ENCODE data around the gene DUSP5.

The DUSP5 gene

DNA sequence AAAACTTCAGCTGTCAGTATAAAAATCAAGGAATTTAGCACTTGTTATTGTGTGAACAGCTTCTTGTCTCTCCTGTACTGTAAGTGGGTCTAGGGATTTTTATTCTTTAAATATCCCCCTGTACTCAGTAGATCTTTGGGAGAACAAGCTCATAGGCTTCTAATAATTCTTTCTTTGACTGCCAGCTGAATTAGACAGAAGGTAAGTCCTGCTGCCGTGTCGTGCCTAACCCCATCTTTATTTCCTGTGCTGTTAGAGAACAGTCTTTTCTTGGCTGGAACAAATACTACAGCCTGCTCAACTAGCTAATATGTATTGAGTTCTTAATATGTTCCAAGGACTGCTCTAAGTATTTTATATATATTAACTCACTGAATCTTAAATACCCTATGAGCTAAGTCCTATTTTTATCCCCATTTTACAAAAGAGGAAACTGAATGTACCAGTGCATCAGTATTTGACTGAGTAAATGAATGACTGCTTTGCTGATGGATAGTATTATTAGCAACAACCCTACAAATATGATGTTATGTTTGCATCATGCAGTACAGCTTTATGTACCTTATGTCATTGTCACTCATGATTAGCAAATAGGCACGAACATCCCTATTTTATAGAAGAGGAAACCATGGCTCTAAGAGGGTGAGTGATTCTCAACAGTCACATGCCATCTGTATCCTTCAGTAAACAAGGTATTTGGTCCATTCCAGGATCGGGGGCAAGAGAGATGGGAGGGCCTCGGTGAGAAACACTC, 5.5 kb upstream of the DUSP5 start:
- Histone ChIP-seq H3K36me3 (ENCODE audit: control insufficient read depth in 5 of 5, insufficient read depth in 5 of 5, low read length in 5 of 5) (no peaks in the 10 kb centered on the region), H3K4me1 (ENCODE audit: control insufficient read depth in 5 of 5, insufficient read depth in 5 of 5, low read length in 5 of 5) (peaks cover 0 to 18% (median 15%) of the 10 kb centered on the region in 5 donors), H3K4me3 (ENCODE audit: low read depth in 1 of 5, low read length in 5 of 5) (no peak overlapping the region), H3K9ac (ENCODE audit: low read length in 5 of 5) (no peak overlapping the region), H3K9me3 (ENCODE audit: control insufficient read depth in 5 of 5, low read length in 5 of 5) (no peaks in the 10 kb centered on the region), H3K27me3 (ENCODE audit: control insufficient read depth in 5 of 5, insufficient read depth in 4 of 5, low read length in 5 of 5) (peaks cover 0 to 9% (median 0%) of the 10 kb centered on the region in 5 donors), H3K27ac (ENCODE audit: low read depth, low read length) (no peak overlapping the region)

DNA sequence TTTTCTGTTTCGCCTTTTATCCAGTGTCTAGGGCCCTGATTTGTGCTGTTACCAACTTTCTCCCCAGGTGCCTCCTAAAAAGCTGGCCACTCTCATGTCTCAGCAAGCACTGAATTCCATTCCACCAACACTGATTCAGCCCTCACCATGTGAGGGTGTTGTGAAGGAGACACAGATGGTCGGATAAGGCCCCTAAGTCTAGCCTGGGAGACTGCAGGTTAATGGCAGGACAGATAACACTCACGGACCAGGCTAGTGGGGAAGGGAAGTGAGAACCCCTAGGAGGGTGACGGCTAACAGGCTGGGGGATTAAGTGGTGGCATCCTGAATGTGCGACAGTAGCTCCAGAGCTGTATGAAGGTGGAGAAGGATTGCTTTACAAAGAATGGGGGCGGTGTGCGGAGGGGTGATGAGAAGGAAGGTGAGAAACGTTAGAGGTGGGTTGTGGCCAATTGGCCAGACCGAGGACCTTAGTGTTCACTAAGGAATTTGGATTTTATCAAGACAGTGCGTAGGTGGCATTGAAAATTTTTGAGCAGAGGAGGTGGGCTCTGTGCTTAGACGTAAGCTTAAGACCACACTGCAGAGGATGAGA, 3.8 kb upstream of the DUSP5 start:
- Histone ChIP-seq H3K4me3 (ENCODE audit: low read depth in 1 of 5, low read length in 5 of 5) (no peak overlapping the region), H3K9me3 (ENCODE audit: control insufficient read depth in 5 of 5, low read length in 5 of 5) (no peaks in the 10 kb centered on the region), H3K27me3 (ENCODE audit: control insufficient read depth in 5 of 5, insufficient read depth in 4 of 5, low read length in 5 of 5) (peaks cover 0 to 4% (median 0%) of the 10 kb centered on the region in 5 donors), H3K27ac (ENCODE audit: low read depth, low read length) (no peak overlapping the region), H3K9ac (ENCODE audit: low read length in 5 of 5) (no peak overlapping the region), H3K4me1 (ENCODE audit: control insufficient read depth in 5 of 5, insufficient read depth in 5 of 5, low read length in 5 of 5) (peaks cover 0 to 26% (median 20%) of the 10 kb centered on the region in 5 donors), H3K36me3 (ENCODE audit: control insufficient read depth in 5 of 5, insufficient read depth in 5 of 5, low read length in 5 of 5) (no peaks in the 10 kb centered on the region)

DNA sequence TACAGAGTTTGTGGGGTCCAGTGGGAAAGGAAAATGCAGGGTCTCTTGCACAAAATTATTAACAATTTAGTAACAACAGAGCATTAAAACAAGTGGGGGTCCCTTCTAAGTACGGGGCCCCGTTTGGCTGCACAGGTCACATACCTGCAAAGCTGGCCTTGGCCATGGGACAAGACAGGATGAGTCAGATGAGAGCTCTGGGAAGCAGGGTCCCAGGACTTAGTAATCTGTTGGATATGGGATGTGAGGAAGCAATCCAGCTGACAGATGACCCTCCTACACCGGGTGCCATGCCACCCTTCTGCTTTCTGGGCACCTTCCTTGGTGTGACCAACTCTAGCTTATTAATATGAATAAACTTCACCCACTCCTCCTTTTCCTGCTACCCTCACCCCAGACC, 3.2 kb upstream of the DUSP5 start:
- no peak overlapping the region for H3K9ac ChIP-seq (ENCODE audit: low read length in 5 of 5)
- no peak overlapping the region for H3K4me3 ChIP-seq (ENCODE audit: low read depth in 1 of 5, low read length in 5 of 5)
- H3K27me3 ChIP-seq (ENCODE audit: control insufficient read depth in 5 of 5, insufficient read depth in 4 of 5, low read length in 5 of 5): peaks cover 0 to 9% (median 4%) of the 10 kb centered on the region in 5 donors
- H3K4me1 ChIP-seq (ENCODE audit: control insufficient read depth in 5 of 5, insufficient read depth in 5 of 5, low read length in 5 of 5): peaks cover 0 to 32% (median 22%) of the 10 kb centered on the region in 5 donors
- no peaks in the 10 kb centered on the region for H3K9me3 ChIP-seq (ENCODE audit: control insufficient read depth in 5 of 5, low read length in 5 of 5)
- H3K36me3 ChIP-seq (ENCODE audit: control insufficient read depth in 5 of 5, insufficient read depth in 5 of 5, low read length in 5 of 5): no peaks in the 10 kb centered on the region
- H3K27ac ChIP-seq (ENCODE audit: low read depth, low read length): no peak overlapping the region

DNA sequence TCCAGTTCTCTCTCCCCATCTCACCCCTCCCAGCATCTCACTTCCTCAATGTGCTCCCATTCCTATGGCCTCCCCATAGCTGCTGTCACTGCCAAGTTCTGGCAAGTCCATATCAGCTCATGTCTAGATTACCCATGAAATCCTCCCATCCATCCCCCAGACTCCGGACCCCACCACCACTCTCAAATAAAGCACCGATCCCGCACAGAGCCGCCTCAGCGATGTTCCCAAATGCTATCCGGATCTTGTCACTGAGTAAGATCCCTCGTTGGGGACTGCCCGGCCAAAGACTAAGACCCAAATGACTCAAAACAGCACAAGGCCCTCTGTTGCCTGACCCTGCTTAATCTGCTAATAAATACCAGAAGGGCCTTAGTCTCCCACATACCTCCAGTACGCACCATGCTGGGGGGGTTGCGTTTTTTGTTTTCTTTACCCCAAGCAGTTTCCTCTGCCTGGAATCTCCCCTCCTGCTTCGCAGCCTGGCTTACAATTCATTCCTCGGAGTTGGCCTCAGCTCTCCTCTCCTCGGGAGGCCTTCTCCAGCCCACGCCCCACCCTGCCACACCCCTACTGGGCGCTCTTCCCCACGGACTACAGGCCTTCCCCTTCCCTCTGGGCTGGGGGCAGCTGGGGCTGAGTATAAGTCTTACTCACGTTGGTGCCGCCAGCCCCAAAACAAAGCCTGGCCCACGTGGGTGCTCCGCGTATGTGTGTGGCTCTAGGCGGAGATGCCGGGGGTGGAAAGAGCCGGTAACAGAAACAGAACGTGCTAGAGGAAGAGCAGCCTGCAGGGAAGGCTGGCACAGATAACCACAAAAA, 1.8 kb upstream of the DUSP5 start:
- H3K4me3 ChIP-seq (ENCODE audit: low read depth in 1 of 5, low read length in 5 of 5): peak overlapping the region; percentile 58 to 82 (median 78)
- no peaks in the 10 kb centered on the region for H3K36me3 ChIP-seq (ENCODE audit: control insufficient read depth in 5 of 5, insufficient read depth in 5 of 5, low read length in 5 of 5)
- peak overlapping the region; percentile 61 for H3K27ac ChIP-seq (ENCODE audit: low read depth, low read length)
- H3K9me3 ChIP-seq (ENCODE audit: control insufficient read depth in 5 of 5, low read length in 5 of 5): no peaks in the 10 kb centered on the region
- H3K27me3 ChIP-seq (ENCODE audit: control insufficient read depth in 5 of 5, insufficient read depth in 4 of 5, low read length in 5 of 5): peaks cover 0 to 16% (median 9%) of the 10 kb centered on the region in 5 donors
- H3K9ac ChIP-seq (ENCODE audit: low read length in 5 of 5): peak overlapping the region in 1 of 5 donors; percentile 13
- H3K4me1 ChIP-seq (ENCODE audit: control insufficient read depth in 5 of 5, insufficient read depth in 5 of 5, low read length in 5 of 5): peaks cover 1 to 46% (median 34%) of the 10 kb centered on the region in 5 donors

DNA sequence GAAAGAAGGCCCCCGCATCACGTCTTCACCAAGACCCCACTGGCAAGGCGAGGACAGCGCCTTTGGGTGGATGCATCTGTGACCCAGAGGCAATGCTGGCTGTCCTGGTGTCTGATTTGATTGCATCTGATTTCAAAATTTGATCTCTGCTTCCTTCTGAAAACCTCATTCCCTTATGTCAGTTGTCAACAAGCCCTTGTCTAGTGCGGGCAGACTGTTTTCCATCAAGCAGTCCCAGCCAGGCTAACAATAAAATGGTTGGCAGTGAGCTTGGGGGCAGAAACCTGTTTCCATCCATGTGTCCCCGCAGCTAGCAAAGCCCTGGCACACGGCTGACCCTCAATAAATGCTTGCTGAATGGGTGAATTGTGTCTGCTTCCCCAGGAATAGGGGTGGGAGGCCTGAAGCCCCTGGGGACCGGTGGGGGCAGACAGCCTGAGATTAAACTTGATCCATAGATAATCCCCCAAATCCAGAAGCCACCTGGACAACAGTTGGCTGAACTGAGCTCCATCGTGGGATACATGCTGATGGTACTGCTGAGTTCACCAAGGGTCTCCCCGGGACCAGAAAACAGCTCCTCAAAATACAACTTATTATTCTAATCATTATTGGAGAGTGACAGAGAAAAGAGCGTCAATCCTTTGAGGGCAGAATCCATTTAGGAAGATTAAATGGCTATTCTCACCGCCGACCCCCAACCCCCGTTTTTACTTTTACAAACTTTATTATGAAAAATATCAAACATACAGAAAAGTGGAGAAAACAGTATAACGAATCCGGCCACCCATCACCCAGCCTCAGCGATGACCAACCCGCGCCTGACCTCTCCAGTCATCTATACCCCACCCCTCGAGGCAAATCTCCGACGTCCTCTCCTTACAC, 912 bp upstream of the DUSP5 start:
- H3K27ac ChIP-seq (ENCODE audit: low read depth, low read length): peak overlapping the region; percentile 61
- H3K9me3 ChIP-seq (ENCODE audit: control insufficient read depth in 5 of 5, low read length in 5 of 5): no peaks in the 10 kb centered on the region
- H3K4me1 ChIP-seq (ENCODE audit: control insufficient read depth in 5 of 5, insufficient read depth in 5 of 5, low read length in 5 of 5): peaks cover 6 to 55% (median 42%) of the 10 kb centered on the region in 5 donors
- H3K4me3 ChIP-seq (ENCODE audit: low read depth in 1 of 5, low read length in 5 of 5): peak overlapping the region; percentile 58 to 82 (median 78)
- no peaks in the 10 kb centered on the region for H3K36me3 ChIP-seq (ENCODE audit: control insufficient read depth in 5 of 5, insufficient read depth in 5 of 5, low read length in 5 of 5)
- peak overlapping the region in 4 of 5 donors; percentile 40 to 75 (median 70) for H3K9ac ChIP-seq (ENCODE audit: low read length in 5 of 5)
- peaks cover 0 to 19% (median 11%) of the 10 kb centered on the region in 5 donors for H3K27me3 ChIP-seq (ENCODE audit: control insufficient read depth in 5 of 5, insufficient read depth in 4 of 5, low read length in 5 of 5)

DNA sequence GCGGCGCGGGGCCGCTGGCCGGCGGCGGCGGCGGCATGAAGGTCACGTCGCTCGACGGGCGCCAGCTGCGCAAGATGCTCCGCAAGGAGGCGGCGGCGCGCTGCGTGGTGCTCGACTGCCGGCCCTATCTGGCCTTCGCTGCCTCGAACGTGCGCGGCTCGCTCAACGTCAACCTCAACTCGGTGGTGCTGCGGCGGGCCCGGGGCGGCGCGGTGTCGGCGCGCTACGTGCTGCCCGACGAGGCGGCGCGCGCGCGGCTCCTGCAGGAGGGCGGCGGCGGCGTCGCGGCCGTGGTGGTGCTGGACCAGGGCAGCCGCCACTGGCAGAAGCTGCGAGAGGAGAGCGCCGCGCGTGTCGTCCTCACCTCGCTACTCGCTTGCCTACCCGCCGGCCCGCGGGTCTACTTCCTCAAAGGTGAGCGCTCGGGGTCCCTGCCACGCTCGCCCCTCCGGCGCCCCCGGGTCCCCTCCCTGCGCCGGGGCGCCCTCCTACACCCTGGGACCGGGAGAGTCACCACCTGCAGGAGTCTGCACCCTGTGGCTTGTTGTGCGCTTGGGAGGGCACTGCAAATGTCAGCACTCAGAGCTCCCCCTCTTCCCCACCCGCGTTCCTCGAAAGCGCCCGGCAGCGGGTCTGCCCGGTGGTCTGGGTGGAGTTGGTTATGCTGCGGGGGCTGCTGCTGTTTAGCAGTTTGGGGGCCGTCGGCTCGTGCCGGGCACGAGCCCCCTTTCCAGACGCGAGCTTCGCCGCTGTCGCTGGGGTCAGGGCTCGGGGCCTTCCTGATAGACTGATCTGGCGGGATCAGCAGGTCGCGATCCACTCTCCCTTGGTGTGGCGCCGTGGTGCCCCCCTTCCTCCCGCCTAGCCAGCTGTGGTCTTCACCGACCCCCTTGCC, 627 bp downstream of the DUSP5 start:
- peaks cover 9 to 70% (median 58%) of the 10 kb centered on the region in 5 donors for H3K4me1 ChIP-seq (ENCODE audit: control insufficient read depth in 5 of 5, insufficient read depth in 5 of 5, low read length in 5 of 5)
- no peaks in the 10 kb centered on the region for H3K9me3 ChIP-seq (ENCODE audit: control insufficient read depth in 5 of 5, low read length in 5 of 5)
- H3K9ac ChIP-seq (ENCODE audit: low read length in 5 of 5): peak overlapping the region; percentile 10 to 71 (median 68)
- H3K27ac ChIP-seq (ENCODE audit: low read depth, low read length): peak overlapping the region; percentile 79
- no peaks in the 10 kb centered on the region for H3K36me3 ChIP-seq (ENCODE audit: control insufficient read depth in 5 of 5, insufficient read depth in 5 of 5, low read length in 5 of 5)
- peak overlapping the region; percentile 62 to 82 (median 78) for H3K4me3 ChIP-seq (ENCODE audit: low read depth in 1 of 5, low read length in 5 of 5)
- peaks cover 0 to 19% (median 11%) of the 10 kb centered on the region in 5 donors for H3K27me3 ChIP-seq (ENCODE audit: control insufficient read depth in 5 of 5, insufficient read depth in 4 of 5, low read length in 5 of 5)

DNA sequence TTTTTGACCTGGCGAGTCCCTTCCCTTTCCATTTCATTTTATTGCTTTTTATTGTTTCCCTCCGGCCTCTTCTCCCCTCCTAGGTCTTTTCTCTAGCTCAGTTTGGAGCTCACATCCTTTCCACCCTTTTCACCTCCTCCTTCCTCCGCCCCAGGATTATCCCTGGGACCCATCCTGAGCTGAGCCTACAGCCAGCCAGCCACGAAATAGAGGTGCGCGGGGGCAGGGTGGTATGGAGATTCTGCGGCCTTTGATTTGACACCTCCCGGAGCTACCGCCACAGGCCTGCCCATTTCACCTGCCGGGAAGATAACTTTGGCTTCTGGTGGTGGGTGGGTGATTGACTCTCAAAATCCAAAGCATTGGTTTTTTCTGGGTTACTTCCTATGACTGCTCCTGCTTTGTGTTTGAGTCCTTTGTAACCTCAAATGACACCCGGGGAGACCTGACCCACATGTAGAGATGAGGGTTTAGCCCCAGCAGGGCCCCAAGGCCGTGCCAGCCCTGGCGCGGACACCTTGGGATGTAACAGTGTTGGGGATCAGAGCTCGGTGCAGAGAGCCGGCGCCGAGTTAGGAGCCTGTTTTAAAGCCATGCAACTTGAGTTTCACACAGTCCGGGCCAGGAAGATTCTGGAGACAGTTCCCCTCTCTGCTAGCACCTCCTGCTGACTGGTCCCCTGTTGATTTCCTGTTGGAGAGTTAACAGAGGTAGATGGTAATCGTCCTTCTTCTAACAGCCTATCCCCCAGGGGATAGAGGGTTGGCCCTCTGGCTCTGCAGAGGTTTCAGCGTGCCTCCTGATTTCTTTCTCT, 1.5 kb downstream of the DUSP5 start:
- H3K4me1 ChIP-seq (ENCODE audit: control insufficient read depth in 5 of 5, insufficient read depth in 5 of 5, low read length in 5 of 5): peaks cover 14 to 79% (median 64%) of the 10 kb centered on the region in 5 donors
- H3K9me3 ChIP-seq (ENCODE audit: control insufficient read depth in 5 of 5, low read length in 5 of 5): no peaks in the 10 kb centered on the region
- H3K4me3 ChIP-seq (ENCODE audit: low read depth in 1 of 5, low read length in 5 of 5): peak overlapping the region; percentile 62 to 82 (median 78)
- H3K27me3 ChIP-seq (ENCODE audit: control insufficient read depth in 5 of 5, insufficient read depth in 4 of 5, low read length in 5 of 5): peaks cover 0 to 19% (median 11%) of the 10 kb centered on the region in 5 donors
- H3K9ac ChIP-seq (ENCODE audit: low read length in 5 of 5): peak overlapping the region; percentile 10 to 71 (median 68)
- H3K27ac ChIP-seq (ENCODE audit: low read depth, low read length): peak overlapping the region; percentile 79
- no peaks in the 10 kb centered on the region for H3K36me3 ChIP-seq (ENCODE audit: control insufficient read depth in 5 of 5, insufficient read depth in 5 of 5, low read length in 5 of 5)

DNA sequence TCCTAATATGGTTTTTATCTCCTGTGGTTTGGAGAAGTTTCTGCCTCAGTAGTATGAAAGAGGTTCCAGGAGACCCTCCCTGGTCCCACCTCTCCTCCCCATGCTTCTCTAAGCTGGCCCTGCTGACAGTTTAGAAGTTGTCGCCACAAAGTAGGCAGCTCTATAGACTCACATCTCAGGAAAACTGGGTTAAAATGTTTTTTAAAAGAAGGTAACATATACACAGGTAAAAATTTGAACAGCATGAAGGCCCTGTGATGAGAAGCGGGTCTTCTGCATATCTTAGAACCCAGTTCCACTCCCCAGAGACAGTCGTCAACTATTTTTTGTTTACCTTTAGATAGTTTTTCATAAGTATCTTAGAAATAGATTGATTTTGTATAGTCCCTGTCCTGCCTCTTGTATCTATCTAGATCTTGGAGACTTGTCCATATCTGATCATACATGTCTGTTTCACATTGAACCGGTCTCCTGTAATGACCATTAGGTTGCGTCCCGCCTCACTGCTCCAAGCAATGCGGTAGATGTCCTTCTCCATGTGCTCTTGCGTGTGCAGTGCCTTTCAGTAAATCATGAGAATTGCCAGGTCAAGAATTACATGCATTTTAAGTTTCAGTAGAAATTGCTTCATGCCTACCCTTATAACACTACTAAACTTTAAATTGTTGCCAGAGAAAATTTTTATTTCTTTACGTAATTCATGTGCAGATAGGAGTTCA, 2.2 kb downstream of the DUSP5 start:
- Histone ChIP-seq H3K9me3 (ENCODE audit: control insufficient read depth in 5 of 5, low read length in 5 of 5) (no peaks in the 10 kb centered on the region), H3K27ac (ENCODE audit: low read depth, low read length) (peak overlapping the region; percentile 79), H3K4me1 (ENCODE audit: control insufficient read depth in 5 of 5, insufficient read depth in 5 of 5, low read length in 5 of 5) (peaks cover 20 to 87% (median 72%) of the 10 kb centered on the region in 5 donors), H3K9ac (ENCODE audit: low read length in 5 of 5) (peak overlapping the region in 1 of 5 donors; percentile 71), H3K4me3 (ENCODE audit: low read depth in 1 of 5, low read length in 5 of 5) (peak overlapping the region; percentile 36 to 82 (median 78)), H3K36me3 (ENCODE audit: control insufficient read depth in 5 of 5, insufficient read depth in 5 of 5, low read length in 5 of 5) (no peaks in the 10 kb centered on the region), H3K27me3 (ENCODE audit: control insufficient read depth in 5 of 5, insufficient read depth in 4 of 5, low read length in 5 of 5) (peaks cover 0 to 19% (median 11%) of the 10 kb centered on the region in 5 donors)
